Measurements from ENCODE around the gene SKP1.

GRCh38 chr5:134139891-134140469 is 36.8 kb downstream of the SKP1 start:
- TF ChIP-seq CTCF (IDR thresholded peaks at IDR 0.05), result no peak
- no peak for TF ChIP-seq EZH2 (IDR thresholded peaks at IDR 0.05)
- TF ChIP-seq EZH2phosphoT487 (IDR thresholded peaks at IDR 0.05), result no peak

Data from neural progenitor cell (in vitro differentiated cells).